Fibroblast of the aortic adventitia (primary cell): ENCODE measurements around the gene TDRD12. TPM values are rescaled to one million over a fixed set of nuclear protein-coding genes. Genes with fewer than 3 reads are reported as not detected.
"Not testable (repeated sequence)": the region's sequence is repeated elsewhere in the genome, so short reads cannot be mapped to it uniquely, and the experiment has no call there.

Experiments used
- DNase-seq: peaks from one replicate; pipeline ENCODE4 v3.0.0-alpha.2; 2010; ENCODE audit warnings: low read depth
- H3K4me3 ChIP-seq: 2 replicates; pipeline ENCODE4 v1.5.1; 2011; ENCODE audit warnings: low read depth, mild to moderate bottlenecking, control low read depth, low read length, moderate library complexity
- total RNA-seq: library from RNA; depleted of rRNA; stranded (reverse); fragments of >200 nt; gene quantifications from 2 replicates; pipeline ENCODE4 v1.2.3, GENCODE V29; 2012; ENCODE audit warnings: low replicate concordance
- TF ChIP-seq, protein P1 (sequence below): IDR thresholded peaks from 2 replicates; pipeline ENCODE4 v1.5.1; 2011; ENCODE audit warnings: mild to moderate bottlenecking, low read length, control low read depth, inconsistent platforms; ENCODE audit not compliant: insufficient read depth

TDRD12 gene
- total RNA-seq, 1 donor = 0.36 TPM

DNA sequence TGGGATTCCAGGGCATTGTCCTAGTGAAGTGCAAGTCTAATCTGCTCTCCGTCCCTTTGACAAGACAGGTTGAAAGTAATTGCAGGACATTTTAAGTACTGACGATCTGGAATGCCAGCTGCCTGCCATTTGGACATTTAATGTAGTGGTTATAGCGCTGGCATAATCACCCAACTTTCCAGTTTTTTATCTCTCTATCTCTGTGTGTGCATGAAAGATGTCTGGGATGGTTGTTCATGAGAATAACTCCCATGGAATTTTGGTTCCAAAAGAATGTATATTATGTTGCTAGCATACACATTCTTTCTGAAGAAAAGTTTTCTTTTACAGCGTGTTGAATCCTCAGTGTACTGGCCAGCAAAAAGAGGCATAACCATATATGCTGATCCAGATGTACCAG is 53.6 kb downstream of the TDRD12 start:
- DNase-seq = no peak
- no peak overlapping the region for H3K4me3 ChIP-seq
- TF ChIP-seq, protein P1, sequence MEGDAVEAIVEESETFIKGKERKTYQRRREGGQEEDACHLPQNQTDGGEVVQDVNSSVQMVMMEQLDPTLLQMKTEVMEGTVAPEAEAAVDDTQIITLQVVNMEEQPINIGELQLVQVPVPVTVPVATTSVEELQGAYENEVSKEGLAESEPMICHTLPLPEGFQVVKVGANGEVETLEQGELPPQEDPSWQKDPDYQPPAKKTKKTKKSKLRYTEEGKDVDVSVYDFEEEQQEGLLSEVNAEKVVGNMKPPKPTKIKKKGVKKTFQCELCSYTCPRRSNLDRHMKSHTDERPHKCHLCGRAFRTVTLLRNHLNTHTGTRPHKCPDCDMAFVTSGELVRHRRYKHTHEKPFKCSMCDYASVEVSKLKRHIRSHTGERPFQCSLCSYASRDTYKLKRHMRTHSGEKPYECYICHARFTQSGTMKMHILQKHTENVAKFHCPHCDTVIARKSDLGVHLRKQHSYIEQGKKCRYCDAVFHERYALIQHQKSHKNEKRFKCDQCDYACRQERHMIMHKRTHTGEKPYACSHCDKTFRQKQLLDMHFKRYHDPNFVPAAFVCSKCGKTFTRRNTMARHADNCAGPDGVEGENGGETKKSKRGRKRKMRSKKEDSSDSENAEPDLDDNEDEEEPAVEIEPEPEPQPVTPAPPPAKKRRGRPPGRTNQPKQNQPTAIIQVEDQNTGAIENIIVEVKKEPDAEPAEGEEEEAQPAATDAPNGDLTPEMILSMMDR = no peak

DNA sequence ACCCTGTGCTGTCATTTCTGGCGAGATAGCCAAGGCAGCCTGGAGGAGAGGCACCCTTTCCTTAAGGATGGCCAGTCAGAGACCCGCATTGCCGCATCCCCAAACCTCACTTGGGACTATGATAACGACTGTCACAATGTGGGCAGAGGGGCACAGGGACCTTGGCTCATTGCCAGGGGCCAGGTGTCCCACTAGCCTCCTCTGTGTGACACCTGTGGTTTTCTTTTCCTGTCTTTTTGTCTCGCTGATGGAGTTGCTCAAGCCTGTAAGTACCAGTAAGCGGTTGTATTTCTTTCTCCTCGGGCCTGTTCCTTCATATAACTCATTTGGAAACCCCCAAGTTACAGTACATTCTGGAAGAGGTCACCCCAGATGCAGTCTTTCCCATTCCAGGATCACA is 59.5 kb downstream of the TDRD12 start:
- no peak overlapping the region for H3K4me3 ChIP-seq
- no peak for DNase-seq
- TF ChIP-seq, protein P1 = no peak

DNA sequence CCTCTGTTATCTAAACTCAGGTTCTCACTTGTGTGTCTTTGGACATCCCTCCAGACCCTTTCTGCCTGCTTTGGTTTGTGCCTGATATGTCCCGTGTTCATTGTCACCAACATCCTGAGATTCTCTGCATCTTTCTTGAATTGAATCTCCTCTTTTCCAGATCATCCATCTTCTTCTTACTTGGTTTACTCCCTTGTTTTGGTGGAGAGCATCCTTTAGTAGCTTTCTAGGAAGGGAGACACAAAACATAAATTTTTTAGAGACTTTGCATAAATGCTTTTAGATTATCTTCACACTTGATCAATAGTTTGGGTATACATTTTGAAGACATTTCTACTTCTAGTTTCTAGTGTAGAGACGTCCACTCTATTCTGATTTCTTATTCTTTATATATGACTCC is 61.7 kb downstream of the TDRD12 start:
- TF ChIP-seq, protein P1 = no peak
- H3K4me3 ChIP-seq = no peak overlapping the region
- no peak for DNase-seq

DNA sequence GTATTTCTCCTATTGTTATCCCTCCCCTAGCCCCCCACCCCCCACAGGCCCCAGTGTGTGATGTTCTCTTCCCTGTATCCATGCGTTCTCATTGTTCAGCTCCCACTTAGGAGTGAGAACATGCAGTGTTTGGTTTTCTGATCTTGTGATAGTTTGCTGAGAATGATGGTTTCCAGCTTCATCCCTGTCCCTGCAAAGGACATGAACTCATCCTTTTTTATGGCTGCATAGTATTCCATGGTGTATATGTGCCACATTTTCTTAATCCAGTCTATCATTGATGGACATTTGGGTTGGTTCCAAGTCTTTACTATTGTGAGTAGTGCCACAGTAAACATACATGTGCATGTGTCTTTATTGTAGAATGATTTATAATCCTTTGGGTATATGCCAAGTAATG is 62.5 kb downstream of the TDRD12 start:
- H3K4me3 ChIP-seq, DNase-seq: not testable (repeated sequence)

DNA sequence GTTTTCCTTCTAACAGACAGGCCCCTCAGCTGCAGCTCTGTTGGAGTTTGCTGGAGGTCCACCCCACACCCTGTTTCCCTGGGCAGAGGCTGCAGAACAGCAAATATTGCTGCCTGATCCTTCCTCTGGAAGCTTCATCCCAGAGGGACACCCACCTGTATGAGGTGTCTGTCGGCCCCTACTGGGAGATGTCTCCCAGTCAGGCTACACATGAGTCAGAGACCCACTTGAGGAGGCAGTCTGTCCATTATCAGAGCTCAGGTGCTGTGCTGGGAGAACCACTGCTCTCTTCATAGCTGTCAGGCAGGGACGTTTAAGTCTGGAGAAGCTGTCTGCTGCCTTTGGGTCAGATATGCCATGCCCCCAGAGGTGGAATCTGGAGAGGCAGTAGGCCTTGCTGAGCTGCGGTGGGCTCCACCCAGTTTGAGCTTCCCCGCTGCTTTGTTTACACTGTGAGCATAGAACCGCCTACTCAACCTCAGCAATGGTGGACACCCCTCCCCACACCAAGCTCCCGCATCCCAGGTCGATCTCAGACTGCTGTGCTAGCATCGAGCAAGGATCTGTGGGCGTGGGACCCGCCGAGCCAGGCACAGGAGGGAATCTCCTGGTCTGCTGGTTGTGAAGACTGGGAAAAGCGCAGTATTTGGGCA is 67.7 kb downstream of the TDRD12 start:
- not testable (repeated sequence) for H3K4me3 ChIP-seq, DNase-seq

DNA sequence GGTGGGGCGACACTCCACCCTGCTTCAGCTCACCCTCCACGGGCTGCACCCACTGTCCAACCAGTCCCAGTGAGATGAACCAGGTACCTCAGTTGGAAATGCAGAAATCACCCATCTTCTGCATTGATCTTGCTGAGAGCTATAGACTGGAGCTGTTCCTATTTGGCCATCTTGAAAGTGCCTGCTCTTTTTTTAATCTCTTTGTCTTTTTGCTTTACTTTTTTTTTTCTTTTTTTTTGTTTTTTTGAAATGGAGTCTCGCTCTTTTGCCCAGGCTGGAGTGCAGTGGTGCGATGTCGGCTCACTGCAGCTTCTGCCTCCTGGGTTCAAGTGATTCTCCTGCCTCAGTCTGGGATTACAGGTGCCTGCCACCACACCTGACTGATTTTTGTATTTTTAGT is 68.3 kb downstream of the TDRD12 start:
- DNase-seq, H3K4me3 ChIP-seq: not testable (repeated sequence)

DNA sequence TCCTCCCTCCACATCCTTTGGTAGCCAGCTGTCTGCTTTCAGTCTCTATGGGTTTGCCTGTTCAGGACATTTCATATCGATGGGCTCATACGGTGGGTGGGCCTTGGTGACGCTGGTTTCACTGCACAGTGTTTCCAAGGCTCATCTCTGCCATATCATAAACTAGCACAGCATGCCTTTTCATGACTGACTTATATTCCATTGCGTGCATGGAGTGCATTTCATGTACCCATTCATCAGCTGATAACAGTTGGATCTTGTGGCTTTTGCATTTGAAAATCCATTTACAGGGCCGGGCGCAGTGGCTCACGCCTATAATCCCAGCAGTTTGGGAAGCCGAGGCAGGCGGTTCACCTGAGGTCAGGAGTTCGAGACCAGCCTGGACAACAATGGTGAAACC is 69.9 kb downstream of the TDRD12 start:
- TF ChIP-seq, protein P1 = no peak
- DNase-seq = no peak
- no peak overlapping the region for H3K4me3 ChIP-seq

DNA sequence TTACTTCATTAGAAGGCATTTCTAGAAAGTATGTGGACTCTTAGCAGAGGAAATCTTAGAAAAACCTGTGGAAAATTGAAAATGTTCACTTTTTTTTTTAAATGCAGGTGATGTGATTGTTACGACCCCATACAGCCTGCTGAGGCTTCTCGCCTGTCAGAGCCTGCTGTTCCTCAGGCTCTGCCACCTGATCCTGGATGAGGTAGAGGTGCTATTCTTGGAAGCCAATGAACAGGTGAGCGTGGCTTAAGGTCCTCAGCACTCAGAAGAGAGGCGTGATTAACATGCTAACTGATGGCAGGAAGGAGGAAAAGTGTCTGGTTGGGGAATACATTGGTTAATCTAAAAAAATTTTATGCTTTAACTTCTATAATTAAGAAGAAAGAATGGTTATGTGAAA is 78.6 kb downstream of the TDRD12 start:
- no peak for DNase-seq
- TF ChIP-seq, protein P1 = no peak
- H3K4me3 ChIP-seq = no peak overlapping the region
